K562 (cell line): ENCODE data around the gene EMC6. TPM values are rescaled to one million over a fixed set of nuclear protein-coding genes. Genes with fewer than 3 reads are reported as not detected.
A peak's percentile ranks its signal among the peaks of the same experiment; 100 is the strongest.
"Not testable (repeated sequence)": the region's sequence is repeated elsewhere in the genome, so short reads cannot be mapped to it uniquely, and the experiment has no call there.

ENCODE experiments used
- ATAC-seq: fragments of 200-7000 bp; cut with Tn5 transposase; 3 replicates; pipeline ENCODE4 v1.9.1; 2020; ENCODE audit warnings: moderate library complexity
- BruUV-seq: library from RNA; stranded (reverse); fragments of 400-500 nt; replicated peaks from 2 replicates; lab custom pipeline; 2021; lab: Mats Ljungman, UMichigan
- CTCF ChIA-PET: fragments of 300-600 bp; formaldehyde crosslinking; extraction: SDS; loops from one replicate; lab custom pipeline; 2021; ENCODE audit warnings: low intra/inter-chr PET ratio; lab: Yijun Ruan, JAX
- POLR2A ChIA-PET: fragments of 300-600, 350-650 bp; sonication (Branson Sonifier 250); formaldehyde crosslinking; extraction: SDS; loops from one replicate; lab custom pipeline; 2021; ENCODE audit warnings: antibody characterized with exemption, inconsistent platforms; lab: Yijun Ruan, JAX
- DNase-seq, 4 experiments: peaks; one replicate each; pipeline versions ENCODE4 v3.0.0 to v3.0.0-alpha.2; 2011 to 2018; ENCODE audit warnings: low spot score in 3 of 4, mixed read lengths in 3 of 4; ENCODE audit errors: extremely low read depth in 1 of 4
- FAIRE-seq: peaks from 2 replicates; lab custom pipeline; 2011; peaks lifted over from hg19 to GRCh38; lab: Jason Lieb, UNC
- H2AFZ ChIP-seq: 2 replicates; pipeline ENCODE4 v1.6.0; 2011; ENCODE audit warnings: low read depth, low read length, control low read depth, inconsistent platforms
- H3K27ac ChIP-seq: fragments of 200-600 bp; 3 replicates; pipeline ENCODE4 v1.8.0; 2011; ENCODE audit warnings: low read depth, mild to moderate bottlenecking, control low read depth, inconsistent platforms, low read length, moderate library complexity, mixed read lengths; ENCODE audit errors: extremely low read depth
- H3K27me3 ChIP-seq, 2 experiments: fragments of 300-600 bp in 1 of 2; 2 replicates in 1 of 2; 3 replicates in 1 of 2; pipeline versions ENCODE4 v1.6.0 to v1.8.0; 2011; ENCODE audit warnings: inconsistent platforms in 2 of 2, low read length in 2 of 2, mild to moderate bottlenecking in 1 of 2, mixed read lengths in 1 of 2, moderate library complexity in 1 of 2; ENCODE audit not compliant: control insufficient read depth in 2 of 2, insufficient read depth in 2 of 2
- H3K36me3 ChIP-seq: fragments of 300-600 bp; 3 replicates; pipeline ENCODE4 v1.8.0; 2011; ENCODE audit warnings: mild to moderate bottlenecking, low read length, inconsistent platforms; ENCODE audit not compliant: control insufficient read depth, insufficient read depth
- H3K4me1 ChIP-seq, 2 experiments: fragments of 200-600 bp in 1 of 2; replicated peaks in 1 of 2; 2 replicates in 1 of 2; 3 replicates in 1 of 2; pipeline versions ENCODE4 v1.5.1 to v1.8.0; 2011; ENCODE audit warnings: inconsistent platforms in 2 of 2, low read length in 2 of 2, mild to moderate bottlenecking in 1 of 2, mixed read lengths in 1 of 2, moderate library complexity in 1 of 2; ENCODE audit not compliant: control insufficient read depth in 2 of 2, insufficient read depth in 2 of 2
- H3K4me2 ChIP-seq: 2 replicates; pipeline ENCODE4 v1.6.1; 2011; ENCODE audit warnings: low read length, control low read depth, inconsistent platforms, mixed read lengths; ENCODE audit not compliant: insufficient read depth
- H3K4me3 ChIP-seq: fragments of 200-600 bp; sonication (generic), shearing (Covaris generic); 2 replicates; pipeline ENCODE4 v1.5.1; 2016; ENCODE audit warnings: control low read depth, inconsistent platforms
- H3K79me2 ChIP-seq: fragments of 200-600 bp; 3 replicates; pipeline ENCODE4 v1.8.0; 2011; ENCODE audit warnings: low read length, inconsistent platforms; ENCODE audit not compliant: control insufficient read depth, insufficient read depth
- H3K9ac ChIP-seq, 2 experiments: 2 replicates each; pipeline versions ENCODE4 v1.6.0 to v1.6.1; 2011; ENCODE audit warnings: low read depth in 2 of 2, low read length in 2 of 2, control low read depth in 1 of 2, inconsistent platforms in 1 of 2, mild to moderate bottlenecking in 1 of 2, mixed read lengths in 1 of 2; ENCODE audit not compliant: insufficient read depth in 1 of 2
- H3K9me1 ChIP-seq: one replicate; pipeline ENCODE4 v1.6.0; 2011; ENCODE audit warnings: inconsistent platforms, mild to moderate bottlenecking, low read length, moderate library complexity; ENCODE audit not compliant: control insufficient read depth, insufficient read depth
- H3K9me3 ChIP-seq: replicated peaks from 2 replicates; pipeline ENCODE4 v1.5.1; 2011; ENCODE audit warnings: low read depth, low read length, inconsistent platforms; ENCODE audit not compliant: control insufficient read depth, insufficient read depth
- H4K20me1 ChIP-seq: replicated peaks from 2 replicates; pipeline ENCODE4 v1.6.1; 2011; ENCODE audit warnings: low read length, inconsistent platforms, mixed read lengths; ENCODE audit not compliant: control insufficient read depth, insufficient read depth
- ASH1L ChIP-seq: fragments of 450-650 bp; IDR thresholded peaks from 2 replicates; pipeline ENCODE4 v1.6.1; 2018; ENCODE audit warnings: borderline replicate concordance, mild to moderate bottlenecking, low read depth; ENCODE audit not compliant: partially characterized antibody
- C11orf30 ChIP-seq: fragments of 450-650 bp; IDR thresholded peaks from 2 replicates; pipeline ENCODE4 v1.6.1; 2016; ENCODE audit warnings: low read depth, mild to moderate bottlenecking
- MAFG ChIP-seq: fragments of 450-650 bp; conservative IDR thresholded peaks from 2 replicates; pipeline ENCODE4 v1.6.1; 2016; ENCODE audit warnings: missing genetic modification characterization, missing compliant biosample characterization
- NFYB ChIP-seq: IDR thresholded peaks from 2 replicates; pipeline ENCODE4 v1.6.1; 2011; ENCODE audit warnings: mild to moderate bottlenecking, moderate library complexity; ENCODE audit not compliant: insufficient read length; ENCODE audit errors: extremely low read depth
- ZNF316 ChIP-seq: fragments of 450-650 bp; IDR thresholded peaks from 2 replicates; pipeline ENCODE4 v1.6.1; 2016
- WGBS: fragments of 100-300 bp; shearing (Covaris generic); methylation state at CpG from one replicate; pipeline ENCODE4 v1.1.6; 2016; ENCODE audit warnings: low coverage, mixed read lengths; ENCODE audit not compliant: insufficient coverage; ENCODE audit errors: missing lambda C conversion rate; 5-methylcytosine and 5-hydroxymethylcytosine counted together
- in situ Hi-C: fragments of 300-500 bp; cut with MboI; formaldehyde crosslinking; loops from 4 replicates; pipeline ENCODE4 v1.15.0; 2018; ENCODE audit warnings: inconsistent platforms, mixed read lengths
- intact Hi-C: fragments of 100-400 bp; cut with micrococcal nuclease; formaldehyde crosslinking; loops from 2 replicates; pipeline ENCODE4 v1.14.2; 2022
- polyA plus RNA-seq, 8 experiments: library from polyadenylated mRNA; depleted of rRNA in 4 of 8; stranded (reverse) in 5 of 8; unstranded in 3 of 8; fragments of >200 nt; fragmentation: Nextera tagmentation in 2 of 8; fragmentation: Illumina TruSeq in 1 of 8; extraction: Ambion mirVana in 2 of 8; extraction: Trizol in 1 of 8; gene quantifications; 2 replicates each; pipeline versions ENCODE4 v1.2.1 to v1.2.3, GENCODE V29; 2011 to 2014; ENCODE audit warnings: inconsistent platforms in 1 of 8, missing spikeins in 1 of 8
- total RNA-seq, 7 experiments: library from RNA; depleted of rRNA in 6 of 7; stranded (reverse); fragments of >200 nt in 6 of 7; fragmentation: Illumina TruSeq in 2 of 7; extraction: Trizol in 2 of 7; gene quantifications; 2 replicates each; pipeline versions ENCODE4 v1.2.1 to v1.2.3, GENCODE V29; 2011 to 2021; ENCODE audit warnings: low replicate concordance in 1 of 7

Gene EMC6
- total and polyA plus RNA-seq, 9 of the 15 experiments (the other 6 are each of a cell fraction or from before 2014, with no cell fraction given) = 2.9 to 136 (median 24.9) TPM

GRCh38 chr17:3702041-3702539, 33.5 kb downstream of the EMC6 start:
- H3K36me3 ChIP-seq, H3K4me2 ChIP-seq, H3K4me3 ChIP-seq, H2AFZ ChIP-seq, H4K20me1 ChIP-seq, intact Hi-C loops, H3K9ac ChIP-seq, H3K9me3 ChIP-seq, ATAC-seq, H3K9me1 ChIP-seq, CTCF ChIA-PET, H3K27me3 ChIP-seq, DNase-seq, FAIRE-seq, in situ Hi-C loops, BruUV-seq, H3K79me2 ChIP-seq, H3K27ac ChIP-seq, H3K4me1 ChIP-seq: not testable (repeated sequence)
- TF ChIP-seq ZNF316 (peak; percentile 70; the same call in 1 of the 2 replicates), C11orf30 (peak; percentile 50; the same call in 1 of the 2 replicates), ASH1L (peak; percentile 71), MAFG (peak; percentile 23; the same call in 1 of the 2 replicates), NFYB (peak; percentile 75)
- 53% methylated on average over 7 of the region's 7 CpGs for WGBS
- POLR2A ChIA-PET = interaction anchor here (0.6 kb wide), 1 partner anchor 321 kb away, joined by 3 read pairs; no protein-coding TSS in a partner anchor
